Cardiac fibroblast (primary cell): Measurements from ENCODE around the gene CELF4.

ENCODE experiments used
- DNase-seq, 2 donors: peaks; one replicate each; pipeline versions ENCODE4 v3.0.0 to v3.0.0-alpha.2; 2010; ENCODE audit warnings: low read depth in 2 of 2
- H3K4me3 ChIP-seq, 2 donors: replicated peaks in 1 of 2; 1 replicate in 1 of 2; 2 replicates in 1 of 2; pipeline ENCODE4 v1.5.1; 2011; ENCODE audit warnings: low read depth in 2 of 2, low read length in 2 of 2, mild to moderate bottlenecking in 2 of 2, moderate library complexity in 1 of 2
- TF ChIP-seq, protein P1 (sequence below): IDR thresholded peaks from one replicate; pipeline ENCODE4 v1.5.1; 2011; ENCODE audit warnings: low read depth, mild to moderate bottlenecking, low read length, inconsistent platforms

Gene CELF4

GRCh38 chr18:37575646-37576045 is 10.0 kb upstream of the CELF4 start:
- H3K4me3 ChIP-seq, result no peak overlapping the region
- TF ChIP-seq, protein P1, sequence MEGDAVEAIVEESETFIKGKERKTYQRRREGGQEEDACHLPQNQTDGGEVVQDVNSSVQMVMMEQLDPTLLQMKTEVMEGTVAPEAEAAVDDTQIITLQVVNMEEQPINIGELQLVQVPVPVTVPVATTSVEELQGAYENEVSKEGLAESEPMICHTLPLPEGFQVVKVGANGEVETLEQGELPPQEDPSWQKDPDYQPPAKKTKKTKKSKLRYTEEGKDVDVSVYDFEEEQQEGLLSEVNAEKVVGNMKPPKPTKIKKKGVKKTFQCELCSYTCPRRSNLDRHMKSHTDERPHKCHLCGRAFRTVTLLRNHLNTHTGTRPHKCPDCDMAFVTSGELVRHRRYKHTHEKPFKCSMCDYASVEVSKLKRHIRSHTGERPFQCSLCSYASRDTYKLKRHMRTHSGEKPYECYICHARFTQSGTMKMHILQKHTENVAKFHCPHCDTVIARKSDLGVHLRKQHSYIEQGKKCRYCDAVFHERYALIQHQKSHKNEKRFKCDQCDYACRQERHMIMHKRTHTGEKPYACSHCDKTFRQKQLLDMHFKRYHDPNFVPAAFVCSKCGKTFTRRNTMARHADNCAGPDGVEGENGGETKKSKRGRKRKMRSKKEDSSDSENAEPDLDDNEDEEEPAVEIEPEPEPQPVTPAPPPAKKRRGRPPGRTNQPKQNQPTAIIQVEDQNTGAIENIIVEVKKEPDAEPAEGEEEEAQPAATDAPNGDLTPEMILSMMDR, result no peak
- DNase-seq, result no peak

DNA sequence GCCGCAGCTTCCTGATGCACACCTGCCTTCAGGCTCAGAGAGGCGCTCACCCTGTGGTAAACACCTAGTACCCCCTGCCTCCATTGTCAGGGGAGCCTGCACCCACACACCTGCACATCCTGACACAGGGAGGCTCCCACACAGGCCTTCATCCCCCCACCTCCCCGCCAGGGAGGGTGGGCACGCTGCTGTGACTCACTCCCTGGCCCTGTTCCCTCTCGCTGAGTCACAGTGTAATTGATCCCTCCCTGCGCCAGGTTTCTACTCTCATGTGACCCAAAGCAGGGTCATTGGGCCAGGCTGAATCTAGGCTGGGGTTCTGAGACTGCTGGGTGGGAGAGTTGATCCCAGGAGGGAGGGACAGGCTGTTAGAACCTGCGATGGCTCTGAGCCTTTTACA is 8.5 kb upstream of the CELF4 start:
- TF ChIP-seq, protein P1, result no peak
- DNase-seq, result peak in 1 of 2 donors; percentile 13
- H3K4me3 ChIP-seq, result no peak overlapping the region

DNA sequence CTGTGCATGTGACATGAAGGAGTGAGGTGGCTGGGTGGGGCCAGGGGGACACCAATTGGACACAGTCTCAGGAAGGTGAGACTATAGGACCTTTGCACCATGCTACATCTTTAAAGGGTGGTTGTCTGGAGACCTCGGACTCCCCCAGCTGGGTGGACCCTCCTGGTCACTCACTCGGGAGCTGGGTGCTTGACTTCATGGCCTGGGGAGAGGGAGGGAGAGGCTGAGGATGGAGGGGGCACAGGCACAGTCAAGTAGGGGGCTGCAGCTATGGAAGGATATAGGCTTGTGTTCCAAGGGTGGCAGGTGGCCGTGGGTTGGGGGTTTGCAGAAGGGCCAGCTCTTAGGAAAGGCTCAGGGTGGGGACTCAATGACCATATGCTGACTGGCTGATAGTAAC is 7.1 kb upstream of the CELF4 start:
- no peak for DNase-seq
- no peak overlapping the region for H3K4me3 ChIP-seq
- TF ChIP-seq, protein P1, result no peak

- TF ChIP-seq, protein P1, result no peak
- no peak for DNase-seq
- no peak overlapping the region for H3K4me3 ChIP-seq
Measured at GRCh38 chr18:37571266-37571665, 5.7 kb upstream of the CELF4 start.

- no peak for DNase-seq
- TF ChIP-seq, protein P1, result no peak
- no peak overlapping the region for H3K4me3 ChIP-seq
Measured at GRCh38 chr18:37570336-37570930, 4.8 kb upstream of the CELF4 start.

DNA sequence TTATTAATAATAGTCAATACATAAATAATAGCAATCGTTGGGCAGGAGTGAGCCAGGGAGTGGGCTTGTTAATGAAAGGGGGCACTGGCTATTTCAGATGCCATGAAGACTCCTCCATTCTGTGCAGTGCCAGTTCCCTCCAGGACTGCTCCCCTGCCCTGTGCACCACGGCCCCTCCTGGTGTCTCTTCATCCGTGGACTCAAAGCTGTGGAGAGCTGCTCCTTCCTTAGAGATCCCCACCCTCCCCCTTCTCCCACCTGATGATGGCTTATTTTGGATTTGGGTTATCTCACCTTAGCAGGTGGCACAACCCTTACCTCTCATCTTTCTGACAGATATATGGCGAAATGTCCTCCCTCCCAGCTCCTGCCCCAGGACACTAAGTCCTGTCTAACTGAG is 3.1 kb upstream of the CELF4 start:
- DNase-seq, result no peak
- no peak overlapping the region for H3K4me3 ChIP-seq
- TF ChIP-seq, protein P1, result no peak

- DNase-seq, result no peak
- TF ChIP-seq, protein P1, result no peak
- no peak overlapping the region for H3K4me3 ChIP-seq
Measured at GRCh38 chr18:37567994-37568359, 2.4 kb upstream of the CELF4 start.
